IPS DF 19.7 (cell line): ENCODE results near the gene ENPP1.
"Not testable (repeated sequence)": the region's sequence is repeated elsewhere in the genome, so short reads cannot be mapped to it uniquely, and the experiment has no call there.

Experiments used
- DNase-seq: peaks from one replicate; pipeline ENCODE4 v3.0.0-alpha.2; 2013; ENCODE audit warnings: low read depth, low spot score

ENPP1 gene

DNA sequence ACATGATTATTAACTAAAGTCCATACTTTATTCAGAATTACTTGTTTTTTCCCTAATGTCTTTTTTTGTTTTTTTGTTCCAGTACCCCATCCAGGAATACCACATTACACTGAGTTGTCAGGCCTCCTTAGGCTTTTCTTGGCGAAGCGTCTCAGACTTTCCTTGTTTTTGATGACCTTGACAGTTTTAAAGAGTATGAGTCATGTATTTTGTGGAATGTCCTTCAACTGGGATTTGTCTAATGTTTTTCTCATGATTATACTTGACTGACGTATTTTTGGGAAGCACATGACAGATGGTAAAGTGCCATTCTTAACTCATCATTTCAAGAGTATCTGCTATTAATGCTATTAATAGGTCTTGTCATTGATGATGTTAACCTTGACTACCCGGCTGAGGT lies 23.6 kb downstream of the ENPP1 start:
- no peak for DNase-seq

DNA sequence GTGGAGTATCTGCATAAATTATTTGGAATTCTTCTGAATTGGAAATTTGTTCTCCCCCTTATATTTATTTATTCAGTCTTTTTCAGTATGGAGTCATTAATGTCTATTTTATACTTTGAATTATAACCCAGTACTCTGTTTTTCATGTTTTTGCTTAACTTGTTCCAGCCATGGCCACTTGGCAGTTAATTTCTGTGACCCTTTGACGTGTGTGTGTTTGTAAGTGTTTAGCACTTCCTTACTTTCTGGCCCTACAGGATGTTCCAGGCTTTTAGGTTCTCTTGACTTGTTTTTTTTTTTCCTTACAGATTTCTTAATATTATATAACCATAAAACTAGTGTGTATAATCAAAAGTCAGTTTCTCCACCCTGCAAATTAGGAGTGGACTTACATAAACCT lies 24.1 kb downstream of the ENPP1 start:
- no peak for DNase-seq

DNA sequence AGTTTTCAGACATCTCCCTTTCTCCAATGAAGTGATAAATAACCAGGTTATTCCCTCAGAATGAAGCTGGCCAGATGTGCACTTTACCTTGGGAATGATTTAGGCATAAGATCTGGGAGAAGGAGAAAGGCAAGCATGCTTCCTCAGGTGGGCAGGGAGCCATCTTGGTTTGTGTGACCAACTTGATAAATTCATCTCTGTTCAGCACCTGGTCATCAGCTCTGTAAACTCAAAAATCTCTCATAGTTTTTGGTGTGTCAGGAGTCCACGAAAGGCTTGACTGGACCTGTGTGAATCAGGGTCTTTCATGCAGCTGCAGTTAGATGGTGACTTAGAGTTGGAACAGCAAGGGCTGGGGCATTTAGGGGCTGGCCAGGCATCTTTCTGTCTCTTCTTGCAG lies 24.5 kb downstream of the ENPP1 start:
- no peak for DNase-seq

DNA sequence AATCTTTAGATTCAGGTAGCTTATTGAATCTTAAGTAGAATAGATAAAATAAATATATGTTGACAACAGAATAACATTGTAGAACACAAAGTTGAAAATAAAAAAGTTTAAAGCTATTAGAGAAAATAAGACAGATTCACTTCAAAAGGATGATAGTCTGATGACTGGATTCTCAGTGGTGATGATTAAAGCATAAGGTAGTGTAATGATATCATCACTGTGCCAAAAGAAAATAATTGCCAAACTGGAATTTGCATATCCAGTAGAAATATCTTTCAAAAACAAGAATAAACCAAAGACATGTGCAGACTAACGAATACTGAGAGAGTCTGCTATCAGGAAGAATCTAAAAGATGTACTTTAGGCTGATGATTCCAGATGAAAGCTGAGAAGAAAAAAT lies 30.2 kb downstream of the ENPP1 start:
- DNase-seq: no peak

DNA sequence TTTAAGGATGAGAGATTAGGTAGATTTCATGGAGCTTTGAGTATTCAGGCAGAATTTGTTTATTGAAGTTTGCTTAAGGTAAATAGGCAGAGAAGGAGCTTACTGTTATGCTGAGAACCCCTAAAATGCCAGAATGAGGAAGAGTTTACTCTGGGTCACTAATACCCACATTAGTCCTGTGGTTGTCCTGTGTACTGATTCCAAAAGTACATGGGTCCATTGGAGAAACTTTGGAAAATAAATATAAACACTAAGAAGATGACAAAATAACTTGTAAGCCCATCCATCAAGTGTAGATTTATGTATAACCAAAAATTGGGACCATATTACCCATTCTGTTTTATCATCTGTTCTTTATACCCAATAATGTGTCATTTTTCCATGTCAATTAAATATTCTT lies 31.6 kb downstream of the ENPP1 start:
- no peak for DNase-seq

DNA sequence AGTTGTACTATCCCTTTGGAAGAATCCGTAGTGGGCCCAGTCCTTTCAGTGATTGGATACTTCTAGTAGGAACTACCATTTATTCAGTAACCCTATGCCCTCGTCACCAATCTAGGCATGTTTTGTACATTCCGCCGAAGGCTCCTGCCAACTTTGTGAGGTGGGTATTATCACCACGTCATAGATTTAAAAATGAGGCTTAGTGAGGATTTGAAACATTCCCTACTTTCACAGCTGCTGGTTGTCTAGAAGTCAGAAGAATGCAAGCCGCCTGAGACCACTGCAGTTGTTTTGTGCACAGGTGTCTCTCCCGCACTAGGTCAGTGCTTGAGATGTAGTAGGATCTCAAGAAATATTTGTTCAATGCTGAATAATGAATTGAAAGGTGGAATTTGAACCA lies 32.6 kb downstream of the ENPP1 start:
- no peak for DNase-seq

DNA sequence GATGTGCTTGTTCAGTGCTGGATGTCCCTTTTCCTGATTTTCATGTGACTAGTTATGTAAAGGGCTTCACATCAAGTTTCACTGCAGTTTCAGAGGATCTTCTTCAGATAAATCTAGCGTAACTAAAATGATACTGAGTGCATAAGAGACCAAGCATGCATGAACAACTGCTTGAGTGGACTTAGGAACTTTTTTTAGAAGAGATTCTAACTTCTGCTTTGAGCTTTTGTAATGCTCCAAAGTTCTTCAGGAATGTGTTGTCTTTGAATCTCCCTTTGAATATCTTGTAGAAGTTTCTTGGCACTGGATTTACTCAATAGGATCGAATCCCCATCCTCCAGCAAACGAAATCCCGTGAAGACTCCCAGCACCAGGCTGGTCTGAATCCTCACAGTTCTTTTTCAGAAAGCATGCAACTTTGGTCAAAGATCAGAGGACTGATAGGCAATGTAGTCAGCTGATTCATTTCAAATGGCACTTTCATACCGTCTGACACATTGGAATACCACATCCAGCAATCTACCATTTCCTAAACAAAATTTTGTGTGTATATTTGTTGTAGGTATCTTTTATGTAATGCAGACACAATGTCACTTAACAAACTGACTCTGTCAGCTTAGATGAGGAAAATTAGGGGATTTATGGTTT lies 33.2 kb downstream of the ENPP1 start:
- no peak for DNase-seq

DNA sequence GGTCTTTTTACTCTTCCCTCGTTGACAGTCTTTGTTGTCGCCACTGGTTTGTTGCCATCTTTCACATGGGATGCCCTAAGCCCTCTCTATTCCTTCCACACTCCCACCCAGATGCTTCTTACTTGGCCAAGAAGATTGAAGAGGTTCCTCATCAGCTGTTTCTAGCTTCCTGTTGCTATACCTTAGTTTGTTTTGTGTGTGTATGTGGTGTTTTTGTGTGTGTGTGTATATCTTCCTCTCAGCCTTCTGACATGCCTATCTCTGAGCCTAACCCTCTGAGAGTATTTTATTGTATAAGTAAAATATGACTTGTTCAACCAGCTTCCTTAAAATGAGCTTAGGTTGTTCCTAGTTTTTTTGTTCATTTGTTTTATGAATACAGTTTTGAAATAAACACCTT lies 35.9 kb downstream of the ENPP1 start:
- no peak for DNase-seq

DNA sequence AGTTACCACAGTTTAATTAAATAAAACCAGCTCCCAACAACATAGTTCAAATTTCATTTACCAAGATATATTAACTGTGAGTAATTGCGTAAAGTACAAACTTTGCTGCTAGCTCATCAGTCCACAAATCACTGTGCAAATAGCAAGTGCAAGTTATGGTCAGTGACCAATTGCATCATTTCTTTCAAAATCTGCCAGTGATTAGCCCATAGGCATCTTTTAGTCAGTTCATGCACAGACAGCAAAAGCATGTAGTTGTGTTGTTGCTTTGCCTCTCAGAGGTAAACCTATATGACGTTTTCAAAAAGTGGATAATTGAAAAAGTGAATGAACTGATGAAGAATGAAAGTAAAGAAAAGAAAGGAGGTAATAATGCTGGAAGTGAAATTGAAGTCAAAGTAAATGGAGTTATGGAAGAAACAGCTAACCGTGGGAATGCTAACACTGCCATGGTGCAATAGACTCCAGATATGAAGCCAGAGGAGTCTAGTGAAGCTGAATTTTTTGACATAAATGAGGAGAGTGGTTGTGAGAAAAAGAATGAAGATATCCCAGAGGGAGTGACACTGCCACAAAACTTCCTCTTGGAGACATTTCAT lies 36.5 kb downstream of the ENPP1 start:
- no peak for DNase-seq

DNA sequence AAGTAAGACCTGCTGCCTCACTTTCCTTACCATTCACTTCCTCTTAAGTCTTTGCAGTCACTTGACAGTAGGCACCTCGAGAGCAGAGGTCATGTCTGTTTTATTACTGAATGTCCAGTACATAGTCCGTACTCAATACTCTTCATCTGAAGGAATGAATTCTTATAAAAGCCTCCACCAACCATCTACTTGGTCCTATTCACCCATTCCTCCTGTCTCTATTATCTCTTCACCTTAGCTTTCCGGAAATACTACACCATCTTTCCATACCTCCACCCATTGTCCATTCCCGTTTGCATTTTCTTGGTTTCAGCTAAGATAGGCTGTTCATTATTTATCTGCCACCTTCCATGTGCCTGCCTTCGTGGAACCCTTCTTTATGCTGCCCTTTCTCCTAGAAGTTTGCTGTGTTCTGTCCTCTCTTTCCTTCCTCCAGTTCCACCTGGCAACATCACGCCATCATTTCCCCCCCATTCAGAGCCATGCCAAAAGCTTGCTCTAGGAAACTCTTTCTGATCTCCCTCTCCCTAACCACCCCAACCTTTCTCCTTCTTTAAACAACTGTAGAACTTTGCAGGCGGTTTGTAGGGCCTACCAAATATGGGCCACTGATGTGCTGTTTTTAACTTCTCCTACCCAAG lies 38.3 kb downstream of the ENPP1 start:
- no peak for DNase-seq

DNA sequence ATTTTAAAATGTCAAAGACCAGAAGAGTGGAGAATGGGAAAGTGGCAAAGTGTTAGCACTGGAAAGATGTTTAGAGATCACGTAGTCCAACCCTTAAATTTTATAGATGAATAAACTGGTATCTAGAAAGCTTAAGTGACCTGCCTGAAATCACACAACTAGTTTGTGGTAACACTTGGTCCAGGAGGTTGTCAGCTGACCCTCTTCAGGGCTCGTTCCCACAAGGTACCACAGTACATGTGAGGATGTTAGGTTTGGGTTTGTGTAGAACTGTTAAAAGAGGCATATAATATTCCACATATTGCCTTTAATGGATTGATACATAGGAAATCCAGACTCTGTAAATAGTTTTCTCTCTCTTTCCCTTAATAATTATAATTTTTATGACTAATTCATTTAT lies 39.1 kb downstream of the ENPP1 start:
- no peak for DNase-seq

DNA sequence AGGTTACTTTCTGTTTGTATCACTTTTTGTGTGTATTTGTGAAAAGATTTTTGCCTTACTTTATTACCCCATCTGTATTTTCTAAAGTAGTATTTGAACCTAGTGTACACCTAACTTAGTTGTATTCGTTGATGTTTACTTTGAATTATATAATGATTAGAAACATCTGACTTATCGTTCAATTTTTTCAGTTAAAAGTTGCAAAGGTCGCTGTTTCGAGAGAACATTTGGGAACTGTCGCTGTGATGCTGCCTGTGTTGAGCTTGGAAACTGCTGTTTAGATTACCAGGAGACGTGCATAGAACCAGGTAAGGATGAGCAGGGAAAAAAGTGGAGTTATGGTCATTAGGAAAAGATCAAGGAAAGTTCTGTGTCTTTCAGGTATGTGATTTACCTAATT lies 42.0 kb downstream of the ENPP1 start:
- DNase-seq: no peak

DNA sequence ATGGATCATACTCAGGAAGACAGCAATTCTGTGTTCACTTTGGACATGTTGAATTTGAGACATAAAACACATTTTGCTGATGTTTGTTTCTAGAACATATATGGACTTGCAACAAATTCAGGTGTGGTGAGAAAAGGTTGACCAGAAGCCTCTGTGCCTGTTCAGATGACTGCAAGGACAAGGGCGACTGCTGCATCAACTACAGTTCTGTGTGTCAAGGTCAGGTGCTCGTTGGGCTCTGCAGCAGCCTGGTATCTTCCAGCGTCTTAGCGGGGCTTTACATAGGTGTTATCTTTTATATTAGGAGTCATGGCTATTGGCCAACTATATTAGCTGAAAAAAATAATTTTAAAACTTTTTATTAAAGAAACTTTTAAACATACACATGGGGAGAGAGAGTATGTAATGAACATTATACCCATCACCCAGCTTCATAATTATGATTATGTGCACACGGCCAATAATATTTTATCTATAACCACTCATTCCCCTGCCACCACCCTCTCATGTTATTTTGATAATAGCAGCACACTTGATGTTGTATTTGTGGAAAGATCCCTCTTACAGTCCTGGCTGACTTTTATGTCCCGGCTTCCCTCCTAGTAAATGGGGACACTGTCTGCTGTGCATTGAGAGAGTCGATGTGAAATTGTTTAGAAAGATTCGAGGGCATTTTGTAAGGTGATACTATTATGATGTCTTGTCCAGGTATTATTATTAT lies 43.4 kb downstream of the ENPP1 start:
- no peak for DNase-seq

DNA sequence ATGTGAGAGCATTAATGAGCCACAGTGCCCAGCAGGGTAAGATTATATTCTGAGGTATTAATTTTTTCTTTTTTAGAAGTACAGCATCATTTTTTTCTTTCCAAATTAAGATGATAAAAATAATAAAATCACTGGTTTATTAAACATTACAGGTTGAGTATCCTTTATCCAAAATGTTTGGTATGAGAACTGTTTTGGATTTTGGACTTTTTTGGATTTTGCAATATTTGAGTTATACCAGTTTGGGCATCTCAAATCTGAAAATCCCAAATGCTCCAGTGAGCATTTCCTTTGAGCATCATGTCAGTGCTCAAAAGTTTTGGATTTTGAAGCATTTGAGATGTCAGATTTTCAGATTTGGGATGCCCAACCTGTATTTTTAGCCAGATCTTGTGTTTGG lies 44.4 kb downstream of the ENPP1 start:
- no peak for DNase-seq

DNA sequence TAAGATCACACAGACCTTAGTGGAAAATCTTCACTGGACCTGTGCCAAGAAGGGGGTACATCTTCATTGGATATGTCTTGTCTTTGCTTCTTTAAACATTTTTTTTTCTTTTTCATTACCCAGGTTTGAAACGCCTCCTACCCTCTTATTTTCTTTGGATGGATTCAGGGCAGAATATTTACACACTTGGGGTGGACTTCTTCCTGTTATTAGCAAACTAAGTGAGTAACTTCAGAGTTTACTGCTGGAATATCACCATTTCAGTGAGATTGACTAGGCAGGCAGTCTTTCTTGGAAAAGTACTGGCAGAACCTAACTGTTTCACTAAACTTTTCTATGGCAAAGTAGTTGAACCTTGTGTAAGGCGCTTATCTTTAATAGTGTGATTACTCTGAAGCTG lies 47.0 kb downstream of the ENPP1 start:
- no peak for DNase-seq

DNA sequence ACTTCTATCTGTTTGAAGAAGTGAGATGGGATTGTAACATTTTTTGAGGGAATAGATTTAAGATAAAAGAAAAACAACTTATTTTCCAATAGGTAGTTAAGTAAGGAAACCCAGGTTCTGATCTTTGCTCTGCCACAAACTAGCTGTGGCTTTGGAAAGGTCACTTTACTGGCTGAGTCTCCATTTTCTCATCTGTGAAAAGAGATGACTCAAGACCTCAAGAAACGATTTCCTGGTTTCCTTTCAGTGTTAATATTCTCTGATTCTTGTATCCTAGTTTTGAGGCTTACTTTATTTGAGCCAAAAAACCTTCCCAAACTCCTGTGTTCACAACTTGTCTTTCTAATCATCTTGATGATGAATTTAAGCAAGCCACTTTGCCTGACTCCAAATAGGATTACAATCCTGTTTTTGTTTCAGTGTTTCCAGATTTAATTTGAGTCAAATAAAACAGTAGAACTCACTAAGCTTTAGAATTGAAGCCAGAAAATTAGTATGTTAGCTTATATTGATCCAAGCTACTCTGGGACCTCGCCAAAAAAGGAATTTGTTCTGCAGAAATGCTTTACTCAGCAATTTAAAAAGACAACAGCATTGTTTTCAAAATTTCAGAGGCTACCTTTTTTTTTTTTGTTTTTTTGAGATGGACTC lies 51.1 kb downstream of the ENPP1 start:
- no peak for DNase-seq

DNA sequence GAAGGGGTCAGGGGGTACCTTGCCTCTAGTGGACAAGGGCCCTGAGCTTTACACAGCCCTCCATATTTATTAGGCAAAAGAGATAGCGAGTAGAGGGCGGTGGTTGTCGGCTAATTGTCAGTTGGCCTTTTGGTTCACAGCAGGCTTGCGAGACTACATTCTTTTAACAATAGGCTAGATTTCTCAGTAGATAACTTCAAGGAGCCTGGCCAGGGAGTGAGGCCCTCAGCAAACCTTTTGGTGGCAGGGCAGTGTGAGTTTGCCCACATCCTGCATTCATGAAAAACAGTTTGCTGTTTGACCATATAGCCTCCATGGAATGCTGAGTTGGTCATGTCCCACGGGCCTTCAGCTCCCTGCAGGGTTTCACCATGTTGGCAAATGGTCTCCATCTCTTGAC lies 51.8 kb downstream of the ENPP1 start:
- not testable (repeated sequence) for DNase-seq

DNA sequence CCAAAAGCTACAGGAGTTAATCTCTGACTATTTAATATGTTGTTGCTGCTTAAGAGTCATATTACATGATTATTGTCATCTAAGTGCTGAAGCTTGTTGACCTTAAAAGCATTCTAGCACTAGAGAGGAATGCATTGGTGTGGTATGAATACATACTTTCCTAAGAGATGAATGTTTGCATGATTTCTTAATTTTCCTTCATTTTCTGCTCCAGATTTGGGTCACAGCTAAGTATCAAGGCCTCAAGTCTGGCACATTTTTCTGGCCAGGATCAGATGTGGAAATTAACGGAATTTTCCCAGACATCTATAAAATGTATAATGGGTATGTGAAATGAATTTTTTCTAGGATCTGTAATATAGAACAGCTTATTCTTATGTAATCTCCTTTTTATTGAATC lies 53.6 kb downstream of the ENPP1 start:
- no peak for DNase-seq

DNA sequence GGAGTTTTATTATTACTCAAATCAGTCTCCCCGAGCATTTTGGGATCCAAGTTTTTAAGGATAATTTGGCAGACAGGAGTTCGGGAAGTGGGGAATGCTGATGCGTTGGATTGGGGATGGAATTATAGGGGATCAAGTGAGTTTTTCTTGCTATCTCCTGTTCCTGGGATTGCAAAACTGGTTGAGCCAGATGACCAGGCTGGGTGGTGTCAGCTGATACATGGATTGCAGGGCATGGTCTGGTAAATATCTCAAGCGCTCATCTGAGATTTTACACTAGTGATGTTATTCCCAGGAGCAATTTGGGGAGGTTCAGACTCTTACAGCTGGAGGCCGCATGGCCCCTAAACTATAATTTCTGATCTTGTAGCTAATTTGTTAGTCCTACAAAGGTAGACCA lies 54.7 kb downstream of the ENPP1 start:
- no peak for DNase-seq

DNA sequence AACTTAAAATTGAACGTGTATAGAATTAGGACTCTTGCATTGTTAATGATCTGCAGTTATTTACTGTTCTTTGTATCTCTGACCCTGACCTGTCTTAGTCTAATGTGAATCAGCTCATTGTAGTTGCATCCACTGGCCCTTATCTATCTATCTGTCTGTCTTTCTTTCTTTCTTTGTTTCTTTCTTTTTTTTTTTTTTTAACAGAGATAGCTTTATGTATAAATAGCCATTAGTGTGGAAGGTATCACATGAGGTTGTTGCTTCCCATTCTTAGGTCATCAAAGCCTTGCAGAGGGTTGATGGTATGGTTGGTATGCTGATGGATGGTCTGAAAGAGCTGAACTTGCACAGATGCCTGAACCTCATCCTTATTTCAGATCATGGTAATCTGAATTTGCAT lies 59.9 kb downstream of the ENPP1 start:
- no peak for DNase-seq

DNA sequence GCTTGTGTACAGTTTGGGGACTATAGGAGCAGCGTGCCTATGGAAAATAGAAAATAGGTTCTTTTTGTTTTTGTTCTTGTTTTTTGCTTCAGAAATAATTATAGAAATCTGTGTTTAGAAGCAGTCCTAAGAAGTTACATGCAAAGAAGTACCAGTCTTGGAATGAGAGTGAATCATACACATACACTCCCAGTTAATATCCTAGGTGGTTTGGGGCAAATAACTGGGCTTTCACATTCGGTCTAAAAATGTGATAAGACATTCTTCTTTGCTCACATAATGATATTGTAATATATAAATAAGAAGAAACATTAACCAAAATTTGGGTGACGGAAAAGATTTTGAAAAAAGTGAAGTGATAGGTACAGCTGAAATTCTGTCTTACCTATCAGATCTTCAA lies 61.0 kb downstream of the ENPP1 start:
- DNase-seq: no peak

DNA sequence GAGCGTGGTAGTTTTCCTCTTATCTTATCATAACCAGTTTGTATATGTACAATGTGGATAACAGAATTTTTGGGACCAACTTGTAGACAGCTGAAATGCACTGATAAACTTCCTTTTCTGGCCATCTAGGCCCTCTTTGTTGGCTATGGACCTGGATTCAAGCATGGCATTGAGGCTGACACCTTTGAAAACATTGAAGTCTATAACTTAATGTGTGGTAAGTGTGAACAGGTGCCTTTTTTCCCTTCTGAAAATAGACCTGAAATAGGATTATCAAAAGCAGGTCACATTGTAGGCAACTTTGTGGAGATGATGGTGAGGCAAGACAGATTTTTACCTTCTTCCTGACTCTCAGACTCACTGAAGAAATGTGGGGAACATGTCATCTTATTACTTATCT lies 67.8 kb downstream of the ENPP1 start:
- no peak for DNase-seq
